Breast epithelium (tissue), 4 donors: ENCODE data around the gene ZNF653. TPM values are rescaled to one million over a fixed set of nuclear protein-coding genes. Genes with fewer than 3 reads are reported as not detected.

Experiments
- DNase-seq, 2 donors: peaks; one replicate each; pipeline ENCODE4 v3.0.0-alpha.2; 2019; ENCODE audit warnings: low spot score in 2 of 2
- H3K27ac ChIP-seq, 2 donors: fragments of 200-600 bp; sonication (generic) in 1 of 2; one replicate each; pipeline ENCODE4 v1.5.1; 2016 to 2019; ENCODE audit warnings: mild to moderate bottlenecking in 1 of 2
- H3K27me3 ChIP-seq, 2 donors: fragments of 200-600 bp; sonication (generic) in 1 of 2; one replicate each; pipeline versions ENCODE4 v1.5.1 to v1.6.0; 2017 to 2019; ENCODE audit warnings: control low read depth in 1 of 2, mild to moderate bottlenecking in 1 of 2
- H3K36me3 ChIP-seq: fragments of 200-600 bp; one replicate; pipeline ENCODE4 v1.5.1; 2019
- H3K4me1 ChIP-seq, 2 donors: fragments of 200-600 bp; sonication (generic); one replicate each; pipeline ENCODE4 v1.5.1; 2016 to 2019; ENCODE audit warnings: control low read depth in 1 of 2
- H3K4me3 ChIP-seq, 3 donors: fragments of 200-600 bp; sonication (generic); 1 replicate in 2 of 3; 2 replicates in 1 of 3; pipeline ENCODE4 v1.5.1; 2016 to 2019; ENCODE audit warnings: mild to moderate bottlenecking in 3 of 3, moderate library complexity in 2 of 3
- H3K9me3 ChIP-seq, 2 donors: fragments of 200-600 bp; sonication (generic) in 1 of 2; one replicate each; pipeline ENCODE4 v1.5.1; 2016 to 2019; ENCODE audit warnings: control low read depth in 1 of 2
- POLR2A ChIP-seq: fragments of 450-650 bp; IDR thresholded peaks from one replicate; pipeline ENCODE4 v1.6.1; 2016; ENCODE audit warnings: antibody characterized with exemption, mild to moderate bottlenecking, moderate library complexity
- POLR2AphosphoS5 ChIP-seq, 3 donors: sonication (generic); formaldehyde crosslinking; IDR thresholded peaks; one replicate each; pipeline ENCODE4 v1.6.1; 2017; ENCODE audit warnings: antibody characterized with exemption in 3 of 3
- intact Hi-C: fragments of 100-400 bp; cut with DNase I; formaldehyde crosslinking; loops from one replicate; pipeline ENCODE4 v1.15.1; 2023; ENCODE audit warnings: low total_unique reads
- total RNA-seq, 3 donors: library from RNA; depleted of rRNA; stranded (reverse); fragments of >200 nt; gene quantifications; one replicate each; pipeline ENCODE4 v1.1.0, GENCODE V29; 2016
- TF ChIP-seq, protein P1 (sequence below), 3 donors: fragments of 450-650 bp; IDR thresholded peaks; one replicate each; pipeline ENCODE4 v1.5.1; 2016 to 2017; ENCODE audit warnings: antibody characterized with exemption in 3 of 3, mild to moderate bottlenecking in 3 of 3, moderate library complexity in 3 of 3

Gene ZNF653
- total RNA-seq, 3 donors from 2014 or later: 3.4 to 14.0 (median 10.8) TPM

DNA sequence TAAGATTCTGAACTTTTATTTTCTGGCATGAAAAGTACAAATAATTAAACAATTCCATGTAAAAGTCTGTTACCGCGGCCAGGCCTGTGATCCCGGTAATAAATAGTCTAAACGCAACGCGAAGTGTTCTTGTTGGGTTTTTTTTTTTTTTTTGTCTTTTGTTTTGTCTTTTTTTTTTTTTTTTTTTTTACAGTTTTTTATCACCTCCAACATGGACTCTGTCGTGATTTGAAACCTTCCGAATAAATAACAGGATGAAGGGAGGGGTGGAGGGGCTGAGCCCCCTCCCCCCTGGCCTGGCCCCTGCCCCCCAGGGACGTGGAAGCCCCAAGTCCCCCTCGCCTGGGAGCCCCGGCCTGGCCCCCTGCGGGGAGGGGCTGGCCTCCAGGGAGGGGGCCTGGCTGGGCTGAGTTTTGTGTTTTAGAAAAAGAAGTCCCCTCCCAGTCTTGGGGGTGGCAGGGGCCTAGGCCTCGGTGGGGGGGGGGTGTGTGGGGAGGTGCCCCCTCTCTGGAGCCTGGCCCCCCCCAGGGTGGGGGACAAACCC lies 54.2 kb downstream of the ZNF653 start:
- Histone ChIP-seq H3K4me3 (peak overlapping the region in 1 of 3 donors; percentile 15), H3K4me1 (no peaks in the 10 kb centered on the region), H3K9me3 (no peaks in the 10 kb centered on the region), H3K36me3 (peaks cover 17% of the 10 kb centered on the region), H3K27me3 (no peaks in the 10 kb centered on the region), H3K27ac (no peak overlapping the region)
- TF ChIP-seq, protein P1, sequence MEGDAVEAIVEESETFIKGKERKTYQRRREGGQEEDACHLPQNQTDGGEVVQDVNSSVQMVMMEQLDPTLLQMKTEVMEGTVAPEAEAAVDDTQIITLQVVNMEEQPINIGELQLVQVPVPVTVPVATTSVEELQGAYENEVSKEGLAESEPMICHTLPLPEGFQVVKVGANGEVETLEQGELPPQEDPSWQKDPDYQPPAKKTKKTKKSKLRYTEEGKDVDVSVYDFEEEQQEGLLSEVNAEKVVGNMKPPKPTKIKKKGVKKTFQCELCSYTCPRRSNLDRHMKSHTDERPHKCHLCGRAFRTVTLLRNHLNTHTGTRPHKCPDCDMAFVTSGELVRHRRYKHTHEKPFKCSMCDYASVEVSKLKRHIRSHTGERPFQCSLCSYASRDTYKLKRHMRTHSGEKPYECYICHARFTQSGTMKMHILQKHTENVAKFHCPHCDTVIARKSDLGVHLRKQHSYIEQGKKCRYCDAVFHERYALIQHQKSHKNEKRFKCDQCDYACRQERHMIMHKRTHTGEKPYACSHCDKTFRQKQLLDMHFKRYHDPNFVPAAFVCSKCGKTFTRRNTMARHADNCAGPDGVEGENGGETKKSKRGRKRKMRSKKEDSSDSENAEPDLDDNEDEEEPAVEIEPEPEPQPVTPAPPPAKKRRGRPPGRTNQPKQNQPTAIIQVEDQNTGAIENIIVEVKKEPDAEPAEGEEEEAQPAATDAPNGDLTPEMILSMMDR (IDR thresholded peaks at IDR 0.05): no peak
- TF ChIP-seq POLR2A: no peak
- no peak for TF ChIP-seq POLR2AphosphoS5 (IDR thresholded peaks at IDR 0.05)
- intact Hi-C loops: no loop called here
- DNase-seq: no peak

DNA sequence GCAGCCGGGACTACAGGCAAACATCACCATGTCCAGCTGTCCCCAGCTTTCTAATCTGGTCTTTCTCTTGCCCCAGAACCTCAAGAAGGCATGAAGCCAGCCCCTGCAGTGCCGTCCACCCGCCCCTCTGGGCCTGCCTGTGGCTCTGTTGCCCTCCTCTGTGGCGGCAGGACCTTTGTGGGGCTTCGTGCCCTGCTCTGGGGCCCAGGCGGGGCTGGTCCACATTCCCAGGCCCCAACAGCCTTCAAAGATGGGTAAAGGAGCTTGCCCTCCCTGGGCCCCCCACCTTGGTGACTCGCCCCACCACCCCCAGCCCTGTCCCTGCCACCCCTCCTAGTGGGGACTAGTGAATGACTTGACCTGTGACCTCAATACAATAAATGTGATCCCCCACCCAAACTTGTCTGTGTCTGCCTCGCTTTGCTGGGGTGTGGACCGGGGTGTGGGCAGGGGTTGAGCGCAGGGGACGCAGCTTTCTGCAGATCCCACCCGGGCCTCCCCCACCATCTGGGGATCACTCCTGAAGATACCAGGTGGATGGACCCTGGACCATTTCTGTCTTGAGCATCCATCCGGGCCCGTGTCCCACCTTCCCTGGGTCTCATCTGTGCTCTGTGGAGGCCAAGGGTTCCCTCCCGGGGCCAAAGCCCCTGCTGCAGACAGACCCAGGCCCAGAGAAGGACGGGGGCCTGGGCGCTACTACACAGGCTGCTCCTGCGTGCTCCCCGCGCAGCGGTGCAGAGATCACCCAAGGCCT lies 54.9 kb downstream of the ZNF653 start:
- H3K27me3 ChIP-seq: no peaks in the 10 kb centered on the region
- no peaks in the 10 kb centered on the region for H3K9me3 ChIP-seq
- no peak overlapping the region for H3K4me3 ChIP-seq
- no peaks in the 10 kb centered on the region for H3K4me1 ChIP-seq
- intact Hi-C loops: no loop called here
- TF ChIP-seq POLR2A: no peak
- TF ChIP-seq, protein P1 (IDR thresholded peaks at IDR 0.05): no peak
- TF ChIP-seq POLR2AphosphoS5 (IDR thresholded peaks at IDR 0.05): no peak
- no peak overlapping the region for H3K27ac ChIP-seq
- H3K36me3 ChIP-seq: peaks cover 17% of the 10 kb centered on the region
- DNase-seq: no peak

DNA sequence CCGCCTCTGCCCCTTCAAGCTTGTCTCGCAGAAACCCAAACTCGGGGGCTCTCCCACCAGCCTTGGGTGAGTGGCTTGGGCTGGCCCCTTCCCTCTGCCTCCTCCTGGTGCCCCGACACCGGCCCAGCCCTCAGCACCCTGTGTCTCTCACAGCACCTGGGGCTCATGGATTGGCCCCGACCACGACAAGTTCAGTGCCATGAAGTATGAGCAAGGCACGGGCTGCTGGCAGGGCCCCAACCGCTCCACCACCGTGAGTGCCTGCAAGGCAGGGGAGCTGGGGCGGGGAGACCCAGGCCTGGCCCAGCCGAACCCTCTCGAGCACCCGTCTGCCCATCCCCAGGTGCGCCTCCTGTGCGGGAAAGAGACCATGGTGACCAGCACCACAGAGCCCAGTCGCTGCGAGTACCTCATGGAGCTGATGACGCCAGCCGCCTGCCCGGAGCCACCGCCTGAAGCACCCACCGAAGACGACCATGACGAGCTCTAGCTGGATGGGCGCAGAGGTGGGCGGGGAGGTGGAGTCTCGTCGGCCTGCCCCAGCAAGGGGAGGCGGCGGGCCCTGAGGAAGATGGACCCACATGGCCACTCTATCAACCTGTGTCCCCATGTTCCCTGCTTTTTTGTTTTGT lies 56.6 kb downstream of the ZNF653 start:
- DNase-seq: no peak
- intact Hi-C loops: no loop called here
- Histone ChIP-seq H3K36me3 (peaks cover 17% of the 10 kb centered on the region), H3K27me3 (no peaks in the 10 kb centered on the region), H3K27ac (no peak overlapping the region), H3K4me1 (no peaks in the 10 kb centered on the region), H3K4me3 (no peak overlapping the region), H3K9me3 (no peaks in the 10 kb centered on the region)
- no peak for TF ChIP-seq POLR2AphosphoS5 (IDR thresholded peaks at IDR 0.05)

DNA sequence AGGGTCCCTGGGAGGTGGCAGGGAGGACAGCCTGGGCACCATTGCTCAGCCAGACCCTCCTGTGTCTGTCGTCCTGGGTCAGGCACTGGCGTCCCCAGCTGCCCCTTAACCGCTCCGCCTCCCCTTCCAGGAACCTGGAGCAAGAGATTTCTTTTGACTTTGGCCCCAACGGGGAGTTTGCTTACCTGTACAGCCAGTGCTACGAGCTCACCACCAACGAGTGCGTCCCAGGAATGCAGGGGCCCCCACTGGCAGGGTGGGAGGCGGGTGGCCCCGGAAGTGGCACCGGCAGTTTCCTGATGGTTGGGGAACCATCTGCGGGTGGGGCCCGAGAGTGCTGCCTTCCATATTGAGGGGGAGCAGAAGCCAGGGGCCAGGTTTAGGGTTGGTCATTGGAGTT lies 57.2 kb downstream of the ZNF653 start:
- no peaks in the 10 kb centered on the region for H3K27me3 ChIP-seq
- H3K4me3 ChIP-seq: no peak overlapping the region
- intact Hi-C loops: no loop called here
- H3K9me3 ChIP-seq: no peaks in the 10 kb centered on the region
- H3K27ac ChIP-seq: no peak overlapping the region
- no peak for TF ChIP-seq POLR2A
- TF ChIP-seq, protein P1 (IDR thresholded peaks at IDR 0.05): no peak
- no peak for TF ChIP-seq POLR2AphosphoS5 (IDR thresholded peaks at IDR 0.05)
- no peak for DNase-seq
- peaks cover 17% of the 10 kb centered on the region for H3K36me3 ChIP-seq
- no peaks in the 10 kb centered on the region for H3K4me1 ChIP-seq

DNA sequence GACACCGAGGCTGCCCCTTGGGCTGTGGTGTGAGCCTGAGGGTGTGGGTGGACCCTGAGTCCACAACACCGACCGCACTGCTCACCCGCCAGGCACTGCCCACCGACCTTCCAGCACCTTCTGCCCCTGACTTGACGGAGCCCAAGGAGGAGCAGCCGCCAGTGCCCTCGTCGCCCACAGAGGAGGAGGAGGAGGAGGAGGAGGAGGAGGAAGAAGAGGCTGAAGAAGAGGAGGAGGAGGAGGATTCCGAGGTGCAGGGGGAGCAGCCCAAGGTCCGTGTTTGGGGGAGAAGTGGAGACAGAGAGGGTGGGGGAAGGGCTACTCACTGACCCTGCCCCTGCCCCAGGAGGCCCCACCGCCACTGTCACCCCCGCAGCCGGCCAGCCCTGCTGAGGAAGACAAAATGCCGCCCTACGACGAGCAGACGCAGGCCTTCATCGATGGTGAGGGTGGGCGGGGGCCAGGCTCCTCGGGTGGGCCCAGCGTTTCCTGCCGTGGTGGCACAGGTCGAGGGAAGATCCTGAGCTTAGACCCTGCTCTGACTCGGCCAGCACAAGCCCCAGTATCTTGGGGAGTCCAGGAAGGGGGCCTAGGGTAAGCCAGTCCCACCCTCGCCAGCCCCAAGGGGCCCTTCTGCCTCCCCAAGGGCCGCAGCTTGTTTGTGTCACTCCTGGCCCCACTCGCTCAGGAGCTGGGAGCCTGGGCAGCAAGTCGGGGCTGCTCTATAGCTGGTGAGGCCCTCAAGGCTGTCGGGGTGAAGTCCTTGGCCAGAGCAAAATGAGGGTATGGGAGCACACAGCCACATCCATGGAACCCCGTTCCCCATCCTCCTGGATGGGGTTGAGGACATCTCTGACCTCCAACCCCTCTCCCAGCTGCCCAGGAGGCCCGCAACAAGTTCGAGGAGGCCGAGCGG lies 58.0 kb downstream of the ZNF653 start:
- Histone ChIP-seq H3K27me3 (no peaks in the 10 kb centered on the region), H3K4me1 (no peaks in the 10 kb centered on the region), H3K9me3 (no peaks in the 10 kb centered on the region), H3K36me3 (peaks cover 17% of the 10 kb centered on the region), H3K27ac (peak overlapping the region in 1 of 2 donors; percentile 21), H3K4me3 (no peak overlapping the region)
- intact Hi-C loops: no loop called here
- no peak for DNase-seq
- TF ChIP-seq POLR2A (no peak), POLR2AphosphoS5 (IDR thresholded peaks at IDR 0.05) (no peak)
- TF ChIP-seq, protein P1 (IDR thresholded peaks at IDR 0.05): no peak
